Mesendoderm (in vitro differentiated cells): ENCODE results near the gene NAPB.

ENCODE experiments used
- DNase-seq: peaks from one replicate; pipeline ENCODE4 v3.0.0; 2013
- H2AK5ac ChIP-seq: 2 replicates; pipeline ENCODE4 v1.6.1; 2013; ENCODE audit warnings: low read length, inconsistent platforms
- H2BK120ac ChIP-seq: 2 replicates; pipeline ENCODE4 v1.6.1; 2013; ENCODE audit warnings: low read depth, mild to moderate bottlenecking, low read length, moderate library complexity, mixed read lengths
- H2BK15ac ChIP-seq: replicated peaks from 2 replicates; pipeline ENCODE4 v1.6.1; 2013; ENCODE audit warnings: low read depth, mild to moderate bottlenecking, moderate library complexity
- H2BK5ac ChIP-seq: 2 replicates; pipeline ENCODE4 v1.6.1; 2013; ENCODE audit warnings: low read length, inconsistent platforms
- H3K18ac ChIP-seq: 2 replicates; pipeline ENCODE4 v1.6.1; 2013; ENCODE audit warnings: mild to moderate bottlenecking, low read length, mixed read lengths
- H3K23ac ChIP-seq: one replicate; pipeline ENCODE4 v1.6.1; 2013; ENCODE audit warnings: low read length
- H3K27ac ChIP-seq: 2 replicates; pipeline ENCODE4 v1.5.1; 2013; ENCODE audit warnings: low read depth, mild to moderate bottlenecking, inconsistent platforms, low read length, moderate library complexity
- H3K27me3 ChIP-seq: 2 replicates; pipeline ENCODE4 v1.6.1; 2013; ENCODE audit warnings: low read length, control low read depth, mild to moderate bottlenecking, inconsistent platforms; ENCODE audit not compliant: insufficient read depth, poor library complexity
- H3K36me3 ChIP-seq: 2 replicates; pipeline ENCODE4 v1.6.1; 2013; ENCODE audit warnings: low read length, inconsistent platforms; ENCODE audit not compliant: control insufficient read depth, insufficient read depth
- H3K4ac ChIP-seq: one replicate; pipeline ENCODE4 v1.6.1; 2013; ENCODE audit warnings: low read depth, mild to moderate bottlenecking, low read length, moderate library complexity
- H3K4me1 ChIP-seq: 2 replicates; pipeline ENCODE4 v1.6.1; 2013; ENCODE audit warnings: low read depth, low read length, inconsistent platforms; ENCODE audit not compliant: control insufficient read depth
- H3K4me2 ChIP-seq: 2 replicates; pipeline ENCODE4 v1.6.1; 2013; ENCODE audit warnings: low read length
- H3K4me3 ChIP-seq: 2 replicates; pipeline ENCODE4 v1.5.1; 2013; ENCODE audit warnings: mild to moderate bottlenecking, low read length
- H3K56ac ChIP-seq: one replicate; pipeline ENCODE4 v1.6.1; 2013; ENCODE audit warnings: low read length
- H3K79me1 ChIP-seq: 2 replicates; pipeline ENCODE4 v1.6.1; 2013; ENCODE audit warnings: low read length, inconsistent platforms
- H3K79me2 ChIP-seq: 2 replicates; pipeline ENCODE4 v1.6.1; 2013; ENCODE audit warnings: mild to moderate bottlenecking, low read length; ENCODE audit not compliant: control insufficient read depth, insufficient read depth
- H3K9ac ChIP-seq: 2 replicates; pipeline ENCODE4 v1.6.1; 2013; ENCODE audit warnings: low read length, inconsistent platforms
- H4K5ac ChIP-seq: one replicate; pipeline ENCODE4 v1.6.1; 2013; ENCODE audit warnings: low read length
- H4K8ac ChIP-seq: one replicate; pipeline ENCODE4 v1.6.1; 2013; ENCODE audit warnings: low read depth, mild to moderate bottlenecking, control low read depth, low read length, moderate library complexity
- WGBS: extraction: QIAGEN DNeasy Blood & Tissue Kit; methylation state at CpG from one replicate; pipeline ENCODE4 v1.1.7; 2013; ENCODE audit warnings: low lambda C conversion rate, missing lambda C conversion rate; ENCODE audit not compliant: insufficient coverage; ENCODE audit errors: extremely low coverage; 5-methylcytosine and 5-hydroxymethylcytosine counted together

The NAPB gene

GRCh38 chr20:23419995-23420901, 1.0 kb downstream of the NAPB start:
- DNase-seq: peak; percentile 34
- H3K23ac ChIP-seq: no peak overlapping the region

DNA sequence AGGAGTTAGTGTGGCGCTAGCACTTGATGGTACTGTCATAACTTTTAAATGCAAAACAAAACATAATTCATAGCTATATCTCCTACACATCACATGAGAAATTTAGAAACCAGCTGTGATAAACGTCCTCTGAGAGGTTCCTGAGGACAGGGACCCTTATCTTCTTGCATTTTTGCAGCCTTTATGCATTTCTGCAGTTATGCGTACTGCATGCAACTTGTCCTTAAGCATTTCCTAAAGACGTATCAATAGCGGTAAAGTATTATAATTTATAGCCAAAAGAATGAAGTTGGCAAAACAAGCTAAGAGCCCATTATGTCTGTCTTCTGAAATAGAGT, 1.7 kb downstream of the NAPB start:
- Histone ChIP-seq H3K23ac (no peak overlapping the region), H3K36me3 (no peaks in the 10 kb centered on the region), H3K4me3 (no peak overlapping the region), H2BK15ac (no peak overlapping the region), H2BK5ac (no peak overlapping the region), H3K4ac (no peak overlapping the region), H3K4me1 (peaks cover 4% of the 10 kb centered on the region), H4K8ac (no peak overlapping the region), H3K27ac (no peak overlapping the region), H3K9ac (peak overlapping the region; percentile 89), H4K5ac (no peak overlapping the region), H2AK5ac (no peak overlapping the region), H3K4me2 (peak overlapping the region; percentile 40), H3K27me3 (no peaks in the 10 kb centered on the region), H3K79me2 (peaks cover 10% of the 10 kb centered on the region), H2BK120ac (no peak overlapping the region), H3K79me1 (peaks cover 4% of the 10 kb centered on the region), H3K56ac (peak overlapping the region; percentile 34), H3K18ac (no peak overlapping the region)
- no CpG with 5 or more reads among the region's 5 CpGs for WGBS
- no peak for DNase-seq

More at GRCh38 chr20:23419995-23420901, 1.0 kb downstream of the NAPB start:
- Histone ChIP-seq H3K56ac (peak overlapping the region; percentile 93), H2BK15ac (no peak overlapping the region), H3K9ac (peak overlapping the region; percentile 89), H3K36me3 (no peaks in the 10 kb centered on the region), H2BK5ac (no peak overlapping the region), H3K79me1 (peaks cover 4% of the 10 kb centered on the region), H4K5ac (no peak overlapping the region), H3K18ac (peak overlapping the region; percentile 96), H3K4me3 (peak overlapping the region; percentile 87), H2BK120ac (no peak overlapping the region), H2AK5ac (no peak overlapping the region), H3K4me2 (peak overlapping the region; percentile 40), H4K8ac (peak overlapping the region; percentile 1), H3K79me2 (peaks cover 10% of the 10 kb centered on the region), H3K4me1 (peaks cover 4% of the 10 kb centered on the region), H3K27ac (peak overlapping the region; percentile 57), H3K4ac (peak overlapping the region; percentile 43), H3K27me3 (no peaks in the 10 kb centered on the region)
- WGBS: no CpG with 5 or more reads among the region's 58 CpGs

DNA sequence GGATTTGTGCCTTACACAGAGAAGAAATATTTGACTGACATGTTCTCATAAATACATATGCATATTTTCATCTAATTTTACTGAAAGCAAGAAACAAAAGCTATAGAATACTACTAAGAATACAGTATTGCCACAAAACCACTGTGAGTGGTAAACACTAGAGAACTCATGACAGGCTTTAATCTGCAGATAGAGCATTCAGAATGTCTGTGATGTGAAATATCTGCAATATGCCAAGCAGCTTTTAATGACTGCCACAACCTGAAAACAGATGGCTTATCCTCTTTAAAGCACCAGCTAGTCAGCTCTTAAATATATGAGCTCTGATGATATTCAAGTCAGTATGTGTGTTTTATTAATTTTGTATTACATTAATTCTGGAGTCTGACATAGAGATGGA, 3.4 kb downstream of the NAPB start:
- Histone ChIP-seq H2BK5ac (no peak overlapping the region), H3K27ac (no peak overlapping the region), H3K4ac (no peak overlapping the region), H3K36me3 (no peaks in the 10 kb centered on the region), H2AK5ac (no peak overlapping the region), H3K23ac (no peak overlapping the region), H3K4me3 (no peak overlapping the region), H2BK15ac (no peak overlapping the region), H3K79me2 (peaks cover 10% of the 10 kb centered on the region), H3K18ac (no peak overlapping the region), H4K5ac (no peak overlapping the region), H3K4me2 (no peak overlapping the region), H3K27me3 (no peaks in the 10 kb centered on the region), H3K79me1 (peaks cover 4% of the 10 kb centered on the region), H3K56ac (no peak overlapping the region), H2BK120ac (no peak overlapping the region), H4K8ac (no peak overlapping the region), H3K4me1 (peaks cover 4% of the 10 kb centered on the region), H3K9ac (no peak overlapping the region)
- no peak for DNase-seq

- no peak overlapping the region for H3K4me3 ChIP-seq
- H3K27ac ChIP-seq: no peak overlapping the region
- no peak overlapping the region for H3K9ac ChIP-seq
- no peak overlapping the region for H3K4me2 ChIP-seq
- H3K56ac ChIP-seq: no peak overlapping the region
- no peaks in the 10 kb centered on the region for H3K36me3 ChIP-seq
- H2BK120ac ChIP-seq: no peak overlapping the region
- H3K18ac ChIP-seq: no peak overlapping the region
- H3K27me3 ChIP-seq: no peaks in the 10 kb centered on the region
- H3K4me1 ChIP-seq: peaks cover 4% of the 10 kb centered on the region
- DNase-seq: peak; percentile 6
- no peak overlapping the region for H2BK15ac ChIP-seq
- no peak overlapping the region for H3K23ac ChIP-seq
- no peak overlapping the region for H4K5ac ChIP-seq
- H3K79me2 ChIP-seq: peaks cover 18% of the 10 kb centered on the region
- no peak overlapping the region for H3K4ac ChIP-seq
- no CpG with 5 or more reads among the region's 6 CpGs for WGBS
- no peak overlapping the region for H2BK5ac ChIP-seq
- no peak overlapping the region for H2AK5ac ChIP-seq
- H3K79me1 ChIP-seq: peaks cover 9% of the 10 kb centered on the region
- H4K8ac ChIP-seq: no peak overlapping the region
These were observed 5.2 kb downstream of the NAPB start for GRCh38 chr20:23415959-23416583.

- Histone ChIP-seq H3K56ac (no peak overlapping the region), H3K4me2 (no peak overlapping the region), H4K5ac (no peak overlapping the region), H3K79me2 (peaks cover 18% of the 10 kb centered on the region), H3K79me1 (peaks cover 9% of the 10 kb centered on the region), H2BK120ac (no peak overlapping the region), H2BK15ac (no peak overlapping the region), H3K4ac (no peak overlapping the region), H3K36me3 (no peaks in the 10 kb centered on the region), H3K23ac (no peak overlapping the region), H3K4me1 (peaks cover 4% of the 10 kb centered on the region), H3K4me3 (no peak overlapping the region), H2AK5ac (no peak overlapping the region), H4K8ac (no peak overlapping the region), H3K27me3 (no peaks in the 10 kb centered on the region), H2BK5ac (no peak overlapping the region), H3K27ac (no peak overlapping the region), H3K18ac (no peak overlapping the region), H3K9ac (no peak overlapping the region)
- WGBS: no CpG with 5 or more reads among the region's 5 CpGs
- no peak for DNase-seq
These were observed 5.7 kb downstream of the NAPB start for GRCh38 chr20:23415555-23415954.
